NCI-H2171 (cell line): ENCODE measurements around the gene EIF4G3.
A peak's percentile ranks its signal among the peaks of the same experiment; 100 is the strongest.
"Not testable (repeated sequence)": the region's sequence is repeated elsewhere in the genome, so short reads cannot be mapped to it uniquely, and the experiment has no call there.

ENCODE experiments used
- DNase-seq: peaks from one replicate; lab custom pipeline; 2025; lab: John Stamatoyannopoulos, UW

Gene EIF4G3

DNA sequence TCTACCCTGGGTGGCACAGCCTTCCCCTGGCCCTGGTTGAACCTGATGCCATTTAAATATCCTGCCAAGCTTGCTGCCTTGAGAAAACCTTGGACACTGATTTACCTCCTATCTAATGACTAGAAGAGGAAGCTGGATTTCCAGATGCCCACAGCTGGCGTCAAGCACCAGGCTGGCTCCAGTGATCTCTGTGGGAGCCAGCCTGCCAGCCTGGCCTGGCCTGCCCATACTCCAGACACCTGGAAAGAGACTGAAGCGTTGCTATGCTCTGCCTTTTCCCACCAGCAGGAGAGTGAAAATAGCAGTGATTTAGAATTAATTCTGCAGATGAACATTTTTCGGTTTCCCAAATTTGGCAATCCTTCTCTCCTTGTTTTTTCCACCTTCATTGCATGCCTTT lies 11.5 kb upstream of the EIF4G3 start:
- no peak for DNase-seq

DNA sequence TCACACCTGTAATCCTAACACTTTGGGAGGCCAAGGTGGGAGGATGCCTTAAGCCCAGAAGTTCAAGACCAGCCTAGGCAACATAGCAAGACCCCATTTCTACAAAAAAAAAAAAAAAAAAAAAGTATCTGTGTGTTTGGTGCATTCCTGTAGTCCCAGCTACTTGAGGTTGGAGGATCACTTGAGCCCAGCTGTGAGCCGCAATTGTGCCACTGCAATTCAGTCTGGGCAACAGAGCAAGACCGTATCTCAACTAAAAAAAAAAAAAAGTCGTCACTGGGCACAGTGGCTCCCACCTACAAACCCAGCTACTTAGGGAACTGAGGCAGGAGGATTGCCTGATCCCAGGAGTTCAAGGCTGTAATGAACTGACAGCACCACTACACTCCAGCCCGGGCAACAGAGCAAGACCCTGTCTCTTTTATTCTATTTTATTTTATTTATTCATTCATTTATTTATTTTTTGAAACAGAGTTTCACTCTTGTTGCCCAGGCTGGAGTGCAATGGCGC lies 8.6 kb upstream of the EIF4G3 start:
- no peak for DNase-seq

DNA sequence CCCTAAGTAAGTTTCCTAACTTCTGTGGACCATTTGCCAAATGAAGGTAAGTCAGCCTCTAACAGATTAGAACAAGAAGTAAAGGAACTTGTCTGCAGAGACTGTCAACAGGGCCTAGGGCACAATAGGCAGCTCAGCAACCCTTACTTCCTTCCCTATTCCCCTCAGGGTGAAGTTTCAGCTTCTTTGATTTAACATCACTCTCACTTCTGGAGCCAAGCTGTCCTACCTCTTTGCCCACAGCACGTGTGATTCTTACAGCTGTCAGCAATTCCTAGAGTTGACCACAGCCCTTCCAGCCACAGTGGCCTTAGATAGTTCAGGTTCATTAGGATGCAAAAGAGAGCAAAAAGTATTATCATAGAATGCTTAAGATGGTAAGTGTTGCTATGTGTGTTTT lies 7.6 kb upstream of the EIF4G3 start:
- no peak for DNase-seq

DNA sequence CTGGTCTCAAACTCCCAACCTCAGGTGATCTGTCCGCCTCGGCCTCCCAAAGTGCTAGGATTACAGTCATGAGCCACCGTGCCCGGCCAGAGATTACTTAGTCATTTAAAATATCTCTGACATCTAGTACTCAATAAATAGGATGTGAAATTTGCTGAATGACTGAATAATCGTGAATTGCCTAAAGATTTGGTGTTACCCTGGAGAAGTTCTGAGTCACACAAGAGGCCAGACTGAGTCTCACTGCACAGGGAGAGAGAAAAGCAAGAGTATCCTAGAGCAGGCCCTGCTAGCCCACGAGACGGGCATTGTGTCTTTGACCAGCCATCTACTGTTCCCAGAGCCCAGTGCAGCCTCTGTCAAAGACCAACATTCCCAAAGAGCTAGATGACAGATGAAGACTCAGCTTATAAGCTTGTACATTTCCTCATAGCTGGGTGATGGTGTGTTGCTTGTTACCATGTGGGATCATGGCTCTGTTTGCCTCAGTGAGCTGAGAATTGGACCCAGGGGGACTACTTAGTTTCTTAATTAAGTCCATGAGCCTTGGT lies 5.6 kb upstream of the EIF4G3 start:
- no peak for DNase-seq

DNA sequence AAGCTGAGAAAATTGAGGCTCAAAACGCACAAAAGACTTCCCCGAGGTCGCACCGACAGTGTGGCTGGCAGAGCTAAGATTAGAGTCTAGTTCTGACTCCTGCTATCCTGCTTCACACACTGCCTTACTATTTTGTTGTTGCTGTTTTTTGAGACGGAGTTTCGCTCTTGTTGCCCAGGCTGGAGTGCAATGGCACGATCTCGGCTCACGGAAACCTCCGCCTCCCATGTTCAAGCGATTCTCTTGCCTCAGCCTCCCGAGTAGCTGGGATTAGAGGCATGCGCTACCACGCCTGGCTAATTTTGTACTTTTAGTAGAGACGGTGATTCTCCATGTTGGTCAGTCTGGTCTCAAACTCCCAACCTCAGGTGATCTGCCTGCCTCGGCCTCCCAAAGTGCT lies 1.6 kb upstream of the EIF4G3 start:
- DNase-seq, result not testable (repeated sequence)

DNA sequence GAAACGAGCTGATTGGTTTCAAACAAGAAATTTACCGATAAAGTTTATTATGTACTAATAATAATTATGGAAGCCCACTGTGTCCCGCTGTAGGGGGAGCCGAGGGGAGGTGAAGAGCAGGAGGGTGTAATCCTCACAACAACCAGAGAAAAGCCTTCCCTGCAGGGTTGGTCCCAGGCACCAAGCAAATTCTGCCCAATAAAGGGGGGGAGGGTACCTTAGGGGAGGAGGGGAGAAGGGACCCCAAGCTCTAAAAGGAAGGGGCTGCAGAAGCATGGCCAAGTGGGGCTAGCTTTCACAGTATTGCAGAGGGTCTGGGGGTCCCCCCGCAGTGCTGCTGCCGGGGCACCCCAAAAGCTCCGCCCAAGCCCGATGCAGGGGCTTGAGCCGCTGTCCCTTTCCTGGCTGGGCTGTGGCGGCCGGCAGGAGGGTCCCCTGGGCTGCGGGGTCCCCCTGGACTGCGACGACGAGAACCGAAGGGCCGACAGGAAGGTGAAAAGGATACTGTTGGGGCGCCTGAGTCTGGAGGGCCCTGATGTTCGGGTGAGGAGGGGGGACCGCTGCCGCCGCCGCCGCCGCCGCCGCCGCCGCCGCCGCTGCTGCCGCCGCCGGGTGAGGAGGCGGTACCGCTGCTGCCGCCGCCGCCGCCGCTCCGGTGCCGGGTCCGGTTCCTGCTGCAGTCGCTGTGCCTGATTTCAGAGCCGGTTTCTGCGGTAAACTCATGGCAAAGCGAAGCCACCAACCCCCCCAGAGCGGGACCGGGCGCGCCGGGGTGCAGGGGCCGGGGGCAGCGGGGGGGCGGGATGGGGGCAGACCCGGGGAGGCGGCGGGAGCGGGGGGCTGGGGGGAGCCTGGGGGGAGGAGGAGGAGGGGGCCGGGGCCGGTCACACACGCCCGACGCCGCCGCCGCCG lies 771 bp downstream of the EIF4G3 start:
- DNase-seq, result peak; percentile 2

DNA sequence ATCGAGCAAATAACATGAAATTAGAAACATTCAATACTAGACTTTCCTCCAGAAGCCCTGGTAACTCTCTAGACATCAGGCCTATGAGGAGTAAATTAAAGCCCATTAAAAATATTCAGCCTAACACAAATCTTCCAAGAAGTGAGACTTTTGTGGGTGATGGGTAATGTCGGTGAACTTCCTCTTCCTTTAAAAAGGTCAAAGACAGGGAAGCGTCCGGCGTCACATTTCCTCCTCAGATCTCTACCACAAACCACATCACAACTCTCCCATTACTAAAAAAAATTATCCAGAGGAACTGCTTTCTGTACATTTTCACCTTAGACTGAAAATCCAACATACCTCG lies 1.4 kb downstream of the EIF4G3 start:
- DNase-seq, result no peak

DNA sequence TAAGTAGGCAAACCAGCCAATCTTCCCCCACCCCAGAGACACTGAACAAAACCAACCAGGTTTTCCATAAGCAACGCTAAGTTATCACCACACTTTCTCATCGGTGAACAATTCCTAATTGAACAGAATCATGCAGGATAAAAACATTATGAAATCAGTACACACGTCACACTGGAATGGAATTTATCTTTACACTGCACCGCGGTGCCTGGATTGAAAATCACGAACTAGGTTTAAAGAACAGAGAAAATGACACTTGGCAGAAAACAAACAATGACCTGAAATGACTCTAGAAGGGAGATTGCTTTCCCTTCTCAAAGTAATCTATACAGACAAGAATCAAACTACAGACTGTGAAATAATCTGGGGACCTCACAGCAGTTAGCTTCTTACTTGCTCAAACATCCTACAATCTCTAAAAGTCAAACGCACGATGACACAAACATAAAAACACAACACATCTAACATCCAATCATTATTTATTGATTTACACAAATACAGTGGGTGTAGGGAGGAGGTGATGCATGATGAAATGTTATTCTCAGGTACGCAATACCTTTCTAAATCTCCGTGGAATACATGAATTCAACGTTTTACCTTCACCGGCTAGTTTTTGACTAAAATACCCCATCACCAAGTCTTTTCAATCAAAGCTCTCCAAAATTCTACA lies 1.9 kb downstream of the EIF4G3 start:
- no peak for DNase-seq

DNA sequence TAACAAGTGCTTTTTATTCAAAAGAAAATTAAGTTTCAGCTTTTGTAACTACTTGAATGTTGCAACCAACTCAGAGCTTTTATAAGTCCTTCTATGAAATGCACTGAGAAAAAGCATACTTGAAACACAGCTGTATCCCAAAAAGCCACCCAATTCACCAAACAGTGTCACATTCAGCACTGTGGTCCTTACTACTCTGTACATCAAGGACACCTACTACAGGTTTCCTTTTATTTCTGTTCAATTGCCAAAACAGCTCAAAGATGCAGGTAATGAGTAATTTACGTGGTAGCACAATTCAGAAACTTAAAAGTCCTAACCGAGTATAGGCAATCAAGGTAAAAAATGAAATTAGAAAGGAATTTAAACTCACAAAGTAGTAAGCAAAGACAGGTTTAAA lies 2.5 kb downstream of the EIF4G3 start:
- no peak for DNase-seq

DNA sequence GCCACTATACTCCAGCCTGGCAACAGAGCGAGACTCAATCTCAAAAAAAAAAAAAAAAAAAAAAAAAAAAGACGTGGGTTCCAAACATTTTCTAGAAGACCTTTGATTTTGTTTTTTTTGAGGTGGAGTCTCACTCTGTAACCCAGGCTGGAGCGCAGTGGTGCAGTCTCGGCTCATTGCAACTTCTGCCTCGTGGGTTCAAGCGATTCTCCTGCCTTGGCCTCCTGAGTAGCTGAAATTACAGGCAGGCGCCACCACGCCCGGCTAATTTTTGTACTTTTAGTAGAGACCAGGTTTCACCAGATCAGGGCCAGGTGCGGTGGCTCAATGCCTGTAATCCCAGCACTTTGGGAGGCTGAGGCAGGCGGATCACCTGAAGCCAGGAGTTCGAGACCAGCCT lies 3.6 kb downstream of the EIF4G3 start:
- not testable (repeated sequence) for DNase-seq

DNA sequence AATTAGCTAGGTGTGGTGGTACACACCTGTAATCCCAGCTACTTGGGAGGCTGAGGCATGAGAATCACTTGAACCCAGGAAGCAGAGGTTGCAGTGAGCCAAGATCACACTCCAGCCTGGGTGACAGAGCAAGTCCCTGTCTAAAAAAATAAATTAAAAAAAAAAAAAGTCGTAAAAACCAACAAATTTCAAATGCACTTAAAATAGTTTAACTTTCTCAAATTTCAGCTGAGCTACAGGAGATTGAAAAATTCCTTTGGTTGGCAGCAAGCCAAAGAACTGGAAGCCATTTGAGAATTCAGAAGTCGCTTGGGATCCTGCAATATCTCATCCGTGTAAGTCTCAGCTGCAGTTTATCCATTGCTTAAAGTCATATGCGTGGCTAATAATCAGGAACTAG lies 5.9 kb downstream of the EIF4G3 start:
- DNase-seq, result not testable (repeated sequence)

DNA sequence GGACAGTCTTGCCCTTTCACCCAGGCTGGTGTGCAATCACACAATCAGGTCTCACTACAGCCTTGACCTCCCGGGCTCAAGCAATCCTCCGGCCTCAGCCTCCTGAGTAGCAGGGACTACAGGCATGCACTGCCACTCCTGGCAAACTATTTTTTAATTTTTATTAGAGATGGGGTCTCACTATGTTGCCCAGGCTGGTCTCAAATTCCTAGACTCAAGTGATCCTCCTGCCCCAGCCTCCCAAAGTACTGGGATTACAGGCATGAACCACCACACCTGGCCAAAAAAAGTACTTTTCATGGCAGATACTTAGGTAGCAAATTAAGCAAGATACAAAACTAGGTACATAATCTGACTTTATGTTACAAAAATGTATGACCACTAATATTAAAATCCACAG lies 8.3 kb downstream of the EIF4G3 start:
- DNase-seq, result no peak

DNA sequence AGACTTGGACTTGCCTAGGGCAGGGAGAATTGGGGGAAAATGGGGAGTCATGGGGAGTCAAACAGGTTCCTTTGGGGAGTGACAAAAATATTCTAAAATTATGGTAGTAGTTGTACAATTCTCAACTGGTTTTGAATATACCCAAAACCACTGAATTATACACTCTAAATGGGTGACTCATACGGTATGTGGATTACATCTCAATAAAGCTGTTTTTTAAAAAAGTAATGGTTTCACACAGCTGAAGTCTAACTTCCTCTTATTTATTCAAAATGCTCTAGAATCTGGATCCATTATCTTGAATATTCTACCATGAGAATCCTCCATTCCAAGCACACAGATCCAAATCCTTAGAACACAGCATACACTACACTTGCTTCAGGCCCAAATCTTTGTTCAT lies 11.1 kb downstream of the EIF4G3 start:
- DNase-seq, result no peak

DNA sequence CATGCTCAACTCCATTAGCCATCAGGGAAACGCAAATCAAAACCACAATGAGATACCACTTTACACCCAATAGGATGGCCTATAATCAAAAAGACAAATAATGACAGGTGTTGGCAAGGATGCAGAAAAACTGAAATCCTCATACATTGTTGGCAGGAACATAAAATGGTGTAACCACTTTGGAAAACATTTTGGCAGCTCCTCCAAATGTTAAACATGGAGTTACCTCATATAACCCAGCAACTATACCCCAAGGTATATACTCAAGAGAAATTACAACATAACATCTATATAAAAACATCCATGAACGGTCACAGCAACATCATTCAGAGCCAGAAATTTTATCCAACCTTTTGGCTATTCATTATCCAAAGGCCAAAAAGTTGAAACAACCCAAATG lies 11.6 kb downstream of the EIF4G3 start:
- no peak for DNase-seq

DNA sequence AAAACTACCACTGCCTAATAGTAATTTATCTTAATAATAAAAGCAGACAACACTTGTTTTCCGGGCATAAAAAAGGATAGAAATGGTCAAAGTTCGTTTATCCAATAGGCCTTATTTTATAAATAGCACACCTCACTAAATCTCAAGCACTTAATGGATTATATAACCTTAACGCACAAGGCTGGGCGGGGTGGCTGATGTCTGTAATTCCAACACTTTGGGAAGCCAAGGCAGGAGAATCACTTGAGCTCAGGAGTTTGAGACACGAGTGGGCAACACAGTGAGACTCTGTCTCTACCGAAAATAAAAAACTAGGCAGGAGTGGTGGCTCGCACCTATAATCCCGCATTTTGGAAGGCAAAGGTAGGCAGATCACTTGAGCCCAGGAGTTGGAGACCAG lies 12.4 kb downstream of the EIF4G3 start:
- DNase-seq, result no peak

DNA sequence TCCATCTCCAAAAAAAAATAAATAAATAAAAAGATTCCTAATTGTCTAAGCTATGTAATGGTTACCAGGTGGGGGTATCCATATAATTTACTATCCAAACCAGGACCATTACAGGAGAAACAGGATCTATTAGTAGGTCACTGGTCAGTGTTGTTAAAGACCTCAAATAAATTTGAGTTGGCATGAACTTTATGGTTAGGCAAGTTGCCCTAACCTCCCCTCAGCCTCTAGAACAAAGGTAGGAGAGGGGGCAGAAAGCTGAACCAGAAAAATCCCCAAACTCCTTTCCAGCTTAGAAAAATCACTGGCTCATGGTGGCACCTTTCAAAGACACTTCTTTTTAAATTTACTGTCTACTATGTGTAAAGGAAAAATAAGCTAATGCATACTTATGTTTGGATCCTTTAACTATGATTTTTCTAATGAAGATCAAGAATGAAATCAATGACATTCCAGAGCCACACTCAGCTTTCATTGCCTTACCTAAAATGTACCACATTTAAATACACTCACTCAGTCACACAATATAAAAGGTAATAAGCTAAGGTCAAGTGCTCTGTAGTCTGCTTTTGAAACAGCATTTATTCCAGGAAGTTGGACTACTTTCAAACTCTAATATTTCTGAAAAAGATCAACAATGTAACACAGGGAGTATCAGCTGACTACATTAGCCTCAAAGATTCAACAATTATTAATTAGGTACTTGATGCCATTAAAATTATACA lies 13.8 kb downstream of the EIF4G3 start:
- DNase-seq, result no peak

DNA sequence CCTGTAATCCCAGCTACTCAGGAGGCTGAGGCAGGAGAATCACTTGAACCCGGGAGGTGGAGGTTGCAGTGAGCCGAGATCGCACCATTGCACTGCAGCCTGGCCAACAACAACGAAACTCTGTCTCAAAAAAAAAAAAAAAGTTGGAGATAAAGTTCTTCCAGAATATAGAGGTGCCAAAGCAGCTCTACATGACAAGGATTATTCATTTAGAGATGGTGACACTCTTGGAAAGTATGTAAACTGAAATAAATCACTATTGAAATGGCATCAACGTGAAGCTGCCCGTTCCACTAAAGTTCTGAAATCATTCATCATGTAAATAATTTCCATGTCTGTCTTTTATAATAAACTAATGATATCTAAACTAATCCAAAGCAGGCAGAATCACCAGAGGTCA lies 14.9 kb downstream of the EIF4G3 start:
- DNase-seq, result no peak

DNA sequence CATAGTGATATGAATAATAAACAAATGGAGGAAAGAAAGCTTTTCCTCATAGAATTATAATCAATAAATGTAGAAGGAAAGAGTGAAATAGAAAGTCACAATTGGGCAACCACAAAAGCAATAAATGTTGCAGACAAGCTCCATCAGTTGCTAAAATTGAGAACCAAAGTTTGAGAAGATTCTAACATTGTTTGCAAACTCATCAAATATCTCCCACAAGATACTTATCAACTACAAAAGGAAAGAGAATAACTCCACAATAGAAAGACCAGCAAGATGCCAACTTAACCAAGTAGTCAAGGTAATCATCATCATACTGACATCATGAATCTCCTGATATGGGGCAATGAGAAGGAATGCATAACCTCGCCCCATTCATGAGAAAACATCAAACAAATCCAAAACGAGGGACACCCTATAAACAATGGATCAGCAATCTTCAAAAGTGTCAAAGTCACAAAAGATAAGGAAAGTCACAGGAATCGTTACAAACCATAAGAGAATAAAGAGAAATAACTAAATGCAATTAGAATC lies 16.4 kb downstream of the EIF4G3 start:
- no peak for DNase-seq

DNA sequence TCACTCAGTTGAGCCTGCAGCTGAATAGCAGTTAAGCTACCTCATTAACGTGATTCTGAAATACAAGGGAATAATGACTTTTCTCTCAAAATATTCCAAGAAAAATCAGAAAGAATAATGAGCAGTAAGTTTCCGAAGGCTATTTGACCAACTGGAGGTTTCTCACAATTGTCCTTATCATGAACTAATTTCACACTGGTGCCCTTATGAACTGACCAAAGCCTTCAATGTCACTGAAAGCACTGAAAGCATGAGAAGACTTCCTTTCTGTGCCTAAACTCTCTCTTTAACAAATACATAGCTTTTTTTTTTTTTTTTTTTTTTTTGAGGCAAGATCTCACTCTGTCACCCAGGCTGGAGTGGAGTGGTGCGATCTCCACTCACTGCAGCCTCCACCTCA lies 18.8 kb downstream of the EIF4G3 start:
- DNase-seq, result no peak

DNA sequence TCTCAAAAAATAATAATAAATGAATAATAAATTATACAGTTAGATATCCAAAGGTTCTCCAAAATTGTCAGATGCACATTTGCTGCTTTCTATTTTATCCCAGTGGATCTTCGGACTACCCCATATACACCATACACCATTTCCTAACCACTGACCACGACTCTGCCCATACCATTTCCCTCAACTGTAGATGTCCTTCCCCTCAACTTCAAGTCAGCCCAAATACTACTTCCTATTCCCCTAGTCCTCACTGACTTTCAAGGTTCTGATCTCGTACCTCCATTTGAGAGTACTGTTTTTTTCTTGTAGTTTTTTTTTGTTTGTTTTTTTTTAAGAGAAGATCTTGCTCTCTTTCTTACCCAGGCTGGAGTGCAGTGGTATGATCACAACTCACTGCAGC lies 19.6 kb downstream of the EIF4G3 start:
- DNase-seq, result no peak

DNA sequence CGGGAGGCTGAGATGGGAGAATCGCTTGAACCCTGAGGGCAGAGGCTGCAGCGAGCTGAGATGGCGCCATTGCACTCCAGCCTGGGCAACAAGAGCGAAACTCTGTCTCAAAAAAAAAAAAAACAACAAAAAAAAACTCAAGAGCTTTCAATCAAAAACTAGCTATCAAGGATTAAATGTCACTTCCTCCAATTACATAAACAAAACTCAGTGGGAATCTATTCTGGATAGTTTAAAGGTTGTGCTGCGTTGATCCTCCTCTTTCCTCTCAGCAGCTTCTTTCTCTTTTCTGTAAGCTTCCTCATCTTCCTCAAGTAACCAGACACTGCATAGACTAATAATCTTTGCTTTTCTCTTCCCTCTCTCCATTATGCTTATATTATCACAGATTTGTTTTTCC lies 20.7 kb downstream of the EIF4G3 start:
- DNase-seq, result no peak

DNA sequence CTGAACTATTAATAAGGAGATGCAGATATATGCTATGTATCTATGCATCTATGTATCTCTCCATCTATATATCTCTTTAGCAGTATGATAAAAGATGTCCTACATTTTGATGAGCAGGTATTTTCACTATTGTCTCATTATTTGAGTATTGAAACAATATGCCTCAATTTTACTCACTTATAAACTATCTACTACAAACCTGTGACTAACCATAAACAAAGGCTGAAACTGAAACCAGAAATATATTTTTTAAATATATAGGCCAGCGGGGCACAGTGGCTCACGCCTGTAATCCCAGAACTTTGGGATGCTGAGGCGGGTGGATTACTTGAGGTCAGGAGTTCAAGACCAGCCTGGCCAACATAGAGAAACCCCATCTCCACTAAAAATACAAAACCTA lies 22.0 kb downstream of the EIF4G3 start:
- DNase-seq, result no peak
